GM18526 (cell line): Measurements from ENCODE around the gene LDLRAD4.

Experiments used
- POLR2A ChIP-seq: IDR thresholded peaks from 3 replicates; pipeline ENCODE4 v1.6.1; 2011; ENCODE audit not compliant: insufficient read length; ENCODE audit errors: extremely low read depth

LDLRAD4 gene

DNA sequence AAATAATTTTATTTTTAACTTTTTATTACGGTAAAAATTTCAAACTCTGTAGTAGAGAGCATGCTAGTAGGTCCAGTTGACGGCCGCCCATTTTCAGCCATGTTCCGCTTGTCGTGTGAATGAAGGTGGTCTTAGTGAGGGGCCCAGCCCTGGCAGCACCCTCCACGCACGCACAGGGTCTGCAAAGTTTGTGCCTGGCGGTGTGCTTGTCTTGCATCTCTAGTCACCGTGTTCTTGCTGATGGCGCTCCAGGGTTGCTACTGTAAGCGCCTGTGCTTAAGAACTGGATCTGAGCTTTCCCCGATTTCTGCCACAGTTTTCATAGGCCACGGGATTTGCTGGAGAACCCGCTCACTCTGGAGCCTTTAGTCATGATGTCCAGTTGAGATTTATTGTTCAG, 28.9 kb downstream of the LDLRAD4 start:
- TF ChIP-seq POLR2A: no peak

DNA sequence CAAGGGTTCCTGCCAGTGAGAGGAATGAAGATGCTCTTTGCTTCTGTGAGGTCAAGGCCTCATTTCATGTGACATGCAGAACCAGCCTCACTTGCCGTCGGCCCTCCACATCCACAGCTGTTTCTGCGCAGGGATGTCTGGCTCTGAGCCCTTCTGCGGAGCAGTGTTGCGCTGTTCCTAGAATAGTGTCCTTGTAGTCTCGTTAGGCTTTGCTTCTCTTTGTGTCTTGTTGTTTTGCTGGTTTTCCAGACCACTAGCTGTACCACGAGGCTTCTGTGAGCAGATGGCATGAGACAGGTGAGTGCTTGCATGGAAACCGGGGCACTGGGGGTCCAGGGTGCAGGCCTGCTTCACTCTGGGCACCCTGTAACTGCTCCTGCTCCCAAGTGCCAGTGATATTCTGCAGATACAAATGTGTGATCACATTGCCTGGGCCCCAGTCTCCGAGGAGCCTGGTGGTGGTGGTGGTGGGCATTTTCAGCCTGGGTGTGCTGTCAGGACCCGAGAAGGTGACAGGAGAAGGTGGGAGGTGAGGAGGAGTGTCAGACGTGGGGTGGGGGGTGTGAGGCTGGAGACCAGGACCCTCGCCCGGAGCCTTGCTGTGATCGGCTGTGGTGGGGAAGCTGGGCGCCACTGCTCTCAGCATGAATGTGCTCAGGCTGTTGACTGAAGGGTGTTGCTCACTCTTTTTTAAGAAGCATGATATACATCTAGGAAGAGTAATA, 34.3 kb downstream of the LDLRAD4 start:
- TF ChIP-seq POLR2A: no peak

GRCh38 chr18:13253786-13254688, 35.5 kb downstream of the LDLRAD4 start:
- no peak for TF ChIP-seq POLR2A

GRCh38 chr18:13254971-13255927, 36.7 kb downstream of the LDLRAD4 start:
- TF ChIP-seq POLR2A: no peak

- no peak for TF ChIP-seq POLR2A
Measured at GRCh38 chr18:13256444-13257305, 38.1 kb downstream of the LDLRAD4 start.

DNA sequence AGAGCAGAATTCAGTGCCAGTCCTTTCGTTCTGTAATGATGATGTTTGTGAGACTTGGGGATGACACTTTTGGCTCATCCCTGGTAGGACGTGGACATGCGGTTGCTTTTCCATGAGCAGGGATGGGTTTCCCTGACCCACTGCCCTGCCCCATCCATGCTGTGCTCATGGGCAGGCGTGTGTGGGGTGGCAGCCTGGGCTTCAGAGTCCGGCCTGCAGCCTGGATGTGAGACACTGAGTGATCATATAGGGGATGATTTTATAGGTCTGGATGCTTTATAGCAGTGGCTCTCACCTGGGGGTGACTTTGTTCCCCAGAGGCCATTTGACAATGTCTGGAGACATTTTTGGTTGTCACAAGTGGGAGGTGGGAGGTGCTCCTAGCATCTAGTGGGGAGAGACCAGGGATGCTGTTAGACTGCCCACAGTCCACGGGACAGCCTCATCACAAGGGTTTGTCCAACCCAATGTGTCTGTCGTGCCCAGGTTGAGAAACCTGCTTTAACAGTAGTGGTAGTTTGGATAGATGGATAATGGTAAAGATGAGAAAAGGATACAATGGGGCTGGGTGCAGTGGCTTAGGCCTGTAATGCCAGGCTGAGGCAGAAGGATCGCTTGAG, 38.9 kb downstream of the LDLRAD4 start:
- TF ChIP-seq POLR2A: no peak

- no peak for TF ChIP-seq POLR2A
Measured at GRCh38 chr18:13258921-13259320, 40.4 kb downstream of the LDLRAD4 start.

- TF ChIP-seq POLR2A: no peak
Measured at GRCh38 chr18:13259701-13260100, 41.1 kb downstream of the LDLRAD4 start.

GRCh38 chr18:13260197-13260934, 41.8 kb downstream of the LDLRAD4 start:
- no peak for TF ChIP-seq POLR2A

- TF ChIP-seq POLR2A: no peak
Measured at GRCh38 chr18:13260935-13261640, 42.5 kb downstream of the LDLRAD4 start.

GRCh38 chr18:13261661-13262357, 43.2 kb downstream of the LDLRAD4 start:
- TF ChIP-seq POLR2A: no peak
